Prostate gland (tissue), 2 donors: ENCODE results near the gene PROM1. TPM values are rescaled to one million over a fixed set of nuclear protein-coding genes. Genes with fewer than 3 reads are reported as not detected.

Source experiments
- DNase-seq: peaks from one replicate; pipeline ENCODE4 v3.0.0-alpha.2; 2019; ENCODE audit warnings: low spot score
- H3K27ac ChIP-seq, 2 donors: fragments of 200-600 bp; sonication (generic); 2 replicates each; pipeline ENCODE4 v1.5.1; 2017 to 2019
- H3K27me3 ChIP-seq: fragments of 200-600 bp; sonication (generic); replicated peaks from 2 replicates; pipeline ENCODE4 v1.5.1; 2019; ENCODE audit not compliant: insufficient read depth
- H3K36me3 ChIP-seq, 2 donors: fragments of 200-600 bp; sonication (generic); 1 replicate in 1 of 2; 2 replicates in 1 of 2; pipeline versions ENCODE4 v1.5.1 to v1.8.1; 2017 to 2019
- H3K4me1 ChIP-seq: fragments of 200-600 bp; sonication (generic); replicated peaks from 2 replicates; pipeline ENCODE4 v1.5.1; 2019
- H3K4me3 ChIP-seq, 2 donors: fragments of 200-600 bp; sonication (generic); 2 replicates each; pipeline ENCODE4 v1.5.1; 2017 to 2019
- H3K9me3 ChIP-seq: fragments of 200-600 bp; sonication (generic); 2 replicates; pipeline ENCODE4 v1.5.1; 2017
- POLR2A ChIP-seq: fragments of 450-650 bp; IDR thresholded peaks from one replicate; pipeline ENCODE4 v1.6.1; 2016; ENCODE audit warnings: antibody characterized with exemption, mild to moderate bottlenecking
- POLR2AphosphoS5 ChIP-seq: sonication (generic); formaldehyde crosslinking; IDR thresholded peaks from one replicate; pipeline ENCODE4 v1.6.1; 2017; ENCODE audit warnings: antibody characterized with exemption
- WGBS: methylation state at CpG from one replicate; pipeline ENCODE4 v1.1.5; 2018; 5-methylcytosine and 5-hydroxymethylcytosine counted together
- intact Hi-C: fragments of 100-400 bp; cut with DNase I; formaldehyde crosslinking; loops from one replicate; pipeline ENCODE4 v1.14.2; 2022
- total RNA-seq, 2 donors: library from RNA; depleted of rRNA; stranded (reverse); fragments of >200 nt; gene quantifications; one replicate each; pipeline ENCODE4 v1.1.0, GENCODE V29; 2016
- TF ChIP-seq, protein P1 (sequence below), 4 experiments: fragments of 200-600 bp in 2 of 4; fragments of 450-650 bp in 2 of 4; sonication (generic) in 2 of 4; IDR thresholded peaks; 1 replicate in 3 of 4; 2 replicates in 1 of 4; pipeline ENCODE4 v1.5.1; 2016 to 2019; ENCODE audit warnings: antibody characterized with exemption in 4 of 4, mild to moderate bottlenecking in 2 of 4, moderate library complexity in 2 of 4

The PROM1 gene
- total RNA-seq, 2 donors from 2014 or later, result 5.7 to 9.7 TPM

DNA sequence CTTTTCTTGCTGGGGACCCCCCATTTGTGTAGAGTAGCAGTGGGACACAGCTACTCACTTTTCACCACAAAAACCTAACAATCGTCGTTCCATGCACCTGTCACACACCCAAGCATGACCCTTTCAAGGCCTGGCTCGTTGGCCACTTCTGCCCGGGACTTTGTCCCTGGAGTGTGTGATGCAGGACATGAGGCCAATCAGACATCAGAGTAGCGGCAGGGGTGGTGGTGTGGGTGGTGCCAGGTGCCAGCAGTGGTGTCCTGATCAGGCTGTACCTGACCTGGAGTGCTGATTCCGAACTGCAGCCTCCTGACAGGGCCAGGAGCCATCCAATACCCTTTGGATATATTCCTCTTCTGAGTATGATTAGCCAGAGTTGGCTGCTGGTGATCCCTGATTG lies 23.1 kb upstream of the PROM1 start:
- TF ChIP-seq, protein P1, sequence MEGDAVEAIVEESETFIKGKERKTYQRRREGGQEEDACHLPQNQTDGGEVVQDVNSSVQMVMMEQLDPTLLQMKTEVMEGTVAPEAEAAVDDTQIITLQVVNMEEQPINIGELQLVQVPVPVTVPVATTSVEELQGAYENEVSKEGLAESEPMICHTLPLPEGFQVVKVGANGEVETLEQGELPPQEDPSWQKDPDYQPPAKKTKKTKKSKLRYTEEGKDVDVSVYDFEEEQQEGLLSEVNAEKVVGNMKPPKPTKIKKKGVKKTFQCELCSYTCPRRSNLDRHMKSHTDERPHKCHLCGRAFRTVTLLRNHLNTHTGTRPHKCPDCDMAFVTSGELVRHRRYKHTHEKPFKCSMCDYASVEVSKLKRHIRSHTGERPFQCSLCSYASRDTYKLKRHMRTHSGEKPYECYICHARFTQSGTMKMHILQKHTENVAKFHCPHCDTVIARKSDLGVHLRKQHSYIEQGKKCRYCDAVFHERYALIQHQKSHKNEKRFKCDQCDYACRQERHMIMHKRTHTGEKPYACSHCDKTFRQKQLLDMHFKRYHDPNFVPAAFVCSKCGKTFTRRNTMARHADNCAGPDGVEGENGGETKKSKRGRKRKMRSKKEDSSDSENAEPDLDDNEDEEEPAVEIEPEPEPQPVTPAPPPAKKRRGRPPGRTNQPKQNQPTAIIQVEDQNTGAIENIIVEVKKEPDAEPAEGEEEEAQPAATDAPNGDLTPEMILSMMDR (IDR thresholded peaks at IDR 0.05), result no peak
- TF ChIP-seq POLR2A (no peak), POLR2AphosphoS5 (no peak)
- Histone ChIP-seq H3K27me3 (no peaks in the 10 kb centered on the region), H3K27ac (no peak overlapping the region), H3K4me1 (no peaks in the 10 kb centered on the region), H3K9me3 (no peaks in the 10 kb centered on the region), H3K36me3 (no peaks in the 10 kb centered on the region), H3K4me3 (no peak overlapping the region)
- DNase-seq, result no peak
- 85% methylated on average over 6 of the region's 6 CpGs for WGBS
- intact Hi-C loops, result no loop called here

DNA sequence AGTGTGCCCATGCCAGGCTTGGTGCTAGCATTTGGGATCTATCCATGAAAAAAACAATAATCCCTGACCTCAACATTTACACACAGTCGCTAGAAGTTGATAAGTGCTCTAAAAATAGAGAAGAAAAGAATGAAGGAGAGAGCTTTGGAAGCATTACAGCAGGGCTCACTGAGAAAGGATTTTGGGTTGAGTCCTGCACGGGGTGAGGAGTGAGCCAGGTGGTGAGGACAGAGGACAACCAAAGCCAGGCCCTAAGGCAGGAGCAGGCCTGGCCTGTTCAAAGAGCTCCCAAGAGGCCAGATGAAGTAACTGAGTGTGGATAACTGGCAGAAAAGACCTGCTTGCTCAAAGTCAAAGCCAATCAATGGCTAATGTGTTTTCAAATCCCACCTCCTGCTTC lies 20.7 kb upstream of the PROM1 start:
- intact Hi-C loops, result no loop called here
- Histone ChIP-seq H3K4me3 (no peak overlapping the region), H3K4me1 (no peaks in the 10 kb centered on the region), H3K27me3 (no peaks in the 10 kb centered on the region), H3K27ac (no peak overlapping the region), H3K36me3 (no peaks in the 10 kb centered on the region), H3K9me3 (no peaks in the 10 kb centered on the region)
- TF ChIP-seq POLR2AphosphoS5 (no peak), POLR2A (no peak)
- TF ChIP-seq, protein P1 (IDR thresholded peaks at IDR 0.05), result no peak
- no peak for DNase-seq
- WGBS, result 70% methylated on average over 2 of the region's 2 CpGs

DNA sequence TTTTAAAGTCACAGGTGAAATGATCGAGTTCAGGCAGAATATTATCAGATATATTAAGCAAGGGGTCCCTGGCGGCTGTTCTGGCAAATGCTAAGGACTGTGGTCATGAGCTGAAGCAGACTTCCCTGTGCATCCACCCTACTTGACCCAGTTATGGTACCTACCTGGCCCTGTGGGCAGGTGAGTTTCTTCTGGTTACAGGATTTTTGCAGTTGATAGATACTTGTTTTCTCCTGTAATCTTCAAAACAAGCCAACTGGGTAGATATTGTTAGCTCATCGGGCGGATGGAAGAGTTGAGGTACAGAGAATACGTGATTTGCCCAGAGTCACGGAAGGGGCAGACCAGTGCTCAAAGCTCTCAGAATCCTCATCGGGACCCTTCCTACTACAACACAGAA lies 18.5 kb upstream of the PROM1 start:
- 86% methylated on average over 7 of the region's 7 CpGs for WGBS
- H3K4me1 ChIP-seq, result no peaks in the 10 kb centered on the region
- DNase-seq, result no peak
- intact Hi-C loops, result no loop called here
- H3K36me3 ChIP-seq, result no peaks in the 10 kb centered on the region
- no peaks in the 10 kb centered on the region for H3K9me3 ChIP-seq
- TF ChIP-seq, protein P1 (IDR thresholded peaks at IDR 0.05), result no peak
- no peaks in the 10 kb centered on the region for H3K27me3 ChIP-seq
- no peak overlapping the region for H3K27ac ChIP-seq
- no peak overlapping the region for H3K4me3 ChIP-seq

DNA sequence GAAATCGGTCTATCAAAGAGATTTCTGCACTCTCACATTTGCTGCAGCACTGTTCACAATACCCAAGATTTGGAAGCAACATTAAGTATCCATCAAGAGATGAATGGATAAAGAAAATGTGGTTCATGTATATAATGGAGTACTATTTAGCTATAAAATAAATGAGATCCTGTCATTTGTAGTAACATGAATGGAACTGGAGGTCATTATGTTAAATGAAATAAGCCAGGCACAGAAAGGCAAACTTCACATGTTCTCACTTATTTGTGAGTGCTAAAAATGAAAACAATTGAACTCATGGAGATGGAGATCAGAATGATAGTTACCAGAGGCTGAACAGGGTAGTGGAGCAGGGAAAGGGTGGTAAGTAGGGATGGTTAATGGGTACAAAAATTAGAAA lies 17.0 kb upstream of the PROM1 start:
- no peak for TF ChIP-seq POLR2A
- no peak for TF ChIP-seq POLR2AphosphoS5
- TF ChIP-seq, protein P1 (IDR thresholded peaks at IDR 0.05), result no peak
- Histone ChIP-seq H3K4me3 (no peak overlapping the region), H3K4me1 (no peaks in the 10 kb centered on the region), H3K27ac (no peak overlapping the region), H3K27me3 (no peaks in the 10 kb centered on the region), H3K36me3 (no peaks in the 10 kb centered on the region), H3K9me3 (no peaks in the 10 kb centered on the region)
- DNase-seq, result no peak
- intact Hi-C loops, result no loop called here
- WGBS, result 88% methylated on average over 1 of the region's 1 CpG

DNA sequence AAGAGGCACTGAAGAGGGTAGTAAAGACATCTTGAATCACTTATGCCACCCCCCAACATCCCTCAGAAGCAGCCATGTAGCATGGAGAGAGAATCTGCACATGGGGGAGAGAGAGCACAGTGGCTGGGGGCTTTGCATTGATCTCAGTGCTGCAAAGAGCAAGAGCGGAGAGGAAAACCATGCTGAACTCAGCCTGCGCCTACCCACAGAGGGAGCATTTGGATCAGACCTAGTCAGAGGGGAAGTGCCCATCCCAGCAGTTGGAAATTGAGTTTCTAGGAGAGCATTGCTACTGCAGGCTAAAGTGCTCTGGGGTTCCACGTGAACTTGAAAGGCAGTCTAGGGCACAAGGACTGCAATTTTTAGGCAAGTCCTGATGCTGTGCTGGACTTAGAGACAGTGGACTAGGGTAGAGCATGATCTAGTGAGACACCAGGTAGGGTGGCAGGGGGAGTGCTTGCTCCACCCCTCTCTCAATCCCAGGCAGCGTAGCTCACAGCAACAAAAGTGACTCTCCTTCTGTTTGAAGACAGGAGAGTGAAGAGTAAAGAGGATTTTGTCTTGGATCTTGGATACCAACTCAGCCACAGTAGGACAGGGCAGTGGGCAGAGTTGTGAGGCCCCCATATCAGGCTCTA lies 9.0 kb upstream of the PROM1 start:
- 90% methylated on average over 4 of the region's 4 CpGs for WGBS
- TF ChIP-seq, protein P1 (IDR thresholded peaks at IDR 0.05), result no peak
- no peak for TF ChIP-seq POLR2AphosphoS5
- TF ChIP-seq POLR2A, result no peak
- H3K27ac ChIP-seq, result no peak overlapping the region
- no peaks in the 10 kb centered on the region for H3K9me3 ChIP-seq
- H3K36me3 ChIP-seq, result no peaks in the 10 kb centered on the region
- DNase-seq, result no peak
- no peak overlapping the region for H3K4me3 ChIP-seq
- H3K27me3 ChIP-seq, result no peaks in the 10 kb centered on the region
- no peaks in the 10 kb centered on the region for H3K4me1 ChIP-seq
- intact Hi-C loops, result no loop called here
